ENCODE data around the gene EFNB1.

Gene EFNB1

GRCh38 chrX:68878977-68879645, 50.3 kb downstream of the EFNB1 start:
- no peak for DNase-seq (ENCODE audit: extremely low spot score)
- CTCF ChIA-PET, result no interaction called here
- POLR2A ChIA-PET, result no interaction called here
- TF ChIP-seq ARNT (IDR thresholded peaks at IDR 0.05), result no peak
- no peak for TF ChIP-seq ELF4 (IDR thresholded peaks at IDR 0.05)
- no peak for TF ChIP-seq BHLHE40 (IDR thresholded peaks at IDR 0.05; ENCODE audit: borderline replicate concordance)
- no peak for TF ChIP-seq LEF1 (IDR thresholded peaks at IDR 0.05; ENCODE audit: borderline replicate concordance)
- no peak for TF ChIP-seq TARDBP (IDR thresholded peaks at IDR 0.05)
- no peak for TF ChIP-seq HDGF (IDR thresholded peaks at IDR 0.05; ENCODE audit: borderline replicate concordance)
- TF ChIP-seq SP1 (IDR thresholded peaks at IDR 0.05), result no peak
- TF ChIP-seq FOXM1 (IDR thresholded peaks at IDR 0.05; ENCODE audit: borderline replicate concordance), result no peak
- no peak for TF ChIP-seq SUZ12 (IDR thresholded peaks at IDR 0.05)
- no peak for TF ChIP-seq NFRKB (IDR thresholded peaks at IDR 0.05)
- no peak for TF ChIP-seq FOXA1 (IDR thresholded peaks at IDR 0.05)

GRCh38 chrX:68880846-68881552, 52.2 kb downstream of the EFNB1 start:
- TF ChIP-seq PKNOX1 (IDR thresholded peaks at IDR 0.05) (no peak), BHLHE40 (IDR thresholded peaks at IDR 0.05; ENCODE audit: borderline replicate concordance) (no peak), NFRKB (IDR thresholded peaks at IDR 0.05) (no peak), ELF4 (IDR thresholded peaks at IDR 0.05) (no peak)
- DNase-seq (ENCODE audit: extremely low spot score), result no peak
- ChIA-PET POLR2A (no interaction called here), CTCF (no interaction called here)

GRCh38 chrX:68881911-68882310, 53.1 kb downstream of the EFNB1 start:
- ChIA-PET CTCF (no interaction called here), POLR2A (no interaction called here)
- DNase-seq (ENCODE audit: extremely low spot score), result no peak
- TF ChIP-seq SUZ12 (IDR thresholded peaks at IDR 0.05) (no peak), HDGF (IDR thresholded peaks at IDR 0.05; ENCODE audit: borderline replicate concordance) (no peak), ELF4 (IDR thresholded peaks at IDR 0.05) (no peak), L3MBTL2 (conservative IDR thresholded peaks at IDR 0.05) (no peak), TARDBP (IDR thresholded peaks at IDR 0.05) (no peak), ZNF384 (IDR thresholded peaks at IDR 0.05) (no peak), FOXK2 (IDR thresholded peaks at IDR 0.05) (no peak), SP1 (IDR thresholded peaks at IDR 0.05) (no peak), NFRKB (IDR thresholded peaks at IDR 0.05) (no peak), CTBP1 (IDR thresholded peaks at IDR 0.05; ENCODE audit: borderline replicate concordance) (no peak), PKNOX1 (IDR thresholded peaks at IDR 0.05) (no peak), FOXA1 (IDR thresholded peaks at IDR 0.05) (no peak), LEF1 (IDR thresholded peaks at IDR 0.05; ENCODE audit: borderline replicate concordance) (no peak), ARNT (IDR thresholded peaks at IDR 0.05) (no peak), BHLHE40 (IDR thresholded peaks at IDR 0.05; ENCODE audit: borderline replicate concordance) (no peak)

- no peak for DNase-seq (ENCODE audit: extremely low spot score)
- ChIA-PET POLR2A (interaction anchor here (1.0 kb wide), 1 partner anchor 36 kb away, joined by 4 read pairs; no protein-coding TSS in a partner anchor), CTCF (no interaction called here)
- TF ChIP-seq CTBP1 (IDR thresholded peaks at IDR 0.05; ENCODE audit: borderline replicate concordance), result no peak
- no peak for TF ChIP-seq L3MBTL2 (conservative IDR thresholded peaks at IDR 0.05)
- no peak for TF ChIP-seq NFRKB (IDR thresholded peaks at IDR 0.05)
- TF ChIP-seq HDGF (IDR thresholded peaks at IDR 0.05; ENCODE audit: borderline replicate concordance), result no peak
- no peak for TF ChIP-seq FOXA1 (IDR thresholded peaks at IDR 0.05)
- no peak for TF ChIP-seq BHLHE40 (IDR thresholded peaks at IDR 0.05; ENCODE audit: borderline replicate concordance)
- no peak for TF ChIP-seq ZNF384 (IDR thresholded peaks at IDR 0.05)
- TF ChIP-seq SUZ12 (IDR thresholded peaks at IDR 0.05), result no peak
- no peak for TF ChIP-seq SP1 (IDR thresholded peaks at IDR 0.05)
Measured at GRCh38 chrX:68883800-68884199, 55.0 kb downstream of the EFNB1 start.

- POLR2A ChIA-PET, result no interaction called here
- CTCF ChIA-PET, result no interaction called here
- TF ChIP-seq ZNF384 (IDR thresholded peaks at IDR 0.05) (no peak), FOXM1 (IDR thresholded peaks at IDR 0.05; ENCODE audit: borderline replicate concordance) (no peak), SUZ12 (IDR thresholded peaks at IDR 0.05) (no peak), CTBP1 (IDR thresholded peaks at IDR 0.05; ENCODE audit: borderline replicate concordance) (no peak), ARNT (IDR thresholded peaks at IDR 0.05) (no peak), ELF4 (IDR thresholded peaks at IDR 0.05) (no peak), NFRKB (IDR thresholded peaks at IDR 0.05) (no peak), FOXK2 (IDR thresholded peaks at IDR 0.05) (no peak), L3MBTL2 (conservative IDR thresholded peaks at IDR 0.05) (no peak), FOXA1 (IDR thresholded peaks at IDR 0.05) (no peak), SP1 (IDR thresholded peaks at IDR 0.05) (no peak), HDGF (IDR thresholded peaks at IDR 0.05; ENCODE audit: borderline replicate concordance) (no peak), BHLHE40 (IDR thresholded peaks at IDR 0.05; ENCODE audit: borderline replicate concordance) (no peak), LEF1 (IDR thresholded peaks at IDR 0.05; ENCODE audit: borderline replicate concordance) (no peak), PKNOX1 (IDR thresholded peaks at IDR 0.05) (no peak), TARDBP (IDR thresholded peaks at IDR 0.05) (no peak)
- no peak for DNase-seq (ENCODE audit: extremely low spot score)
Measured at GRCh38 chrX:68889249-68889648, 60.4 kb downstream of the EFNB1 start.

Measured in HEK293T (cell line).